ENCODE measurements around the gene SLC6A8.
"Not testable (repeated sequence)": the region's sequence is repeated elsewhere in the genome, so short reads cannot be mapped to it uniquely, and the experiment has no call there.

The SLC6A8 gene

GRCh38 chrX:153693216-153694086 lies 5.7 kb downstream of the SLC6A8 start:
- no peak for DNase-seq (ENCODE audit: low spot score)

- not testable (repeated sequence) for DNase-seq (ENCODE audit: low spot score)
These were observed 6.5 kb downstream of the SLC6A8 start for GRCh38 chrX:153694256-153694655.

- no peak for DNase-seq (ENCODE audit: low spot score)
These were observed 7.1 kb downstream of the SLC6A8 start for GRCh38 chrX:153694687-153695270.

- DNase-seq (ENCODE audit: low spot score): no peak
These were observed 8.4 kb downstream of the SLC6A8 start for GRCh38 chrX:153696100-153696499.

GRCh38 chrX:153696538-153696937 lies 8.8 kb downstream of the SLC6A8 start:
- not testable (repeated sequence) for DNase-seq (ENCODE audit: low spot score)

GRCh38 chrX:153696986-153697722 lies 9.4 kb downstream of the SLC6A8 start:
- not testable (repeated sequence) for DNase-seq (ENCODE audit: low spot score)

- no peak for DNase-seq (ENCODE audit: low spot score)
These were observed 10.5 kb downstream of the SLC6A8 start for GRCh38 chrX:153697924-153698865.

- not testable (repeated sequence) for DNase-seq (ENCODE audit: low spot score)
These were observed 11.6 kb downstream of the SLC6A8 start for GRCh38 chrX:153699210-153699783.

- DNase-seq (ENCODE audit: low spot score): not testable (repeated sequence)
These were observed 12.2 kb downstream of the SLC6A8 start for GRCh38 chrX:153699784-153700371.

- no peak for DNase-seq (ENCODE audit: low spot score)
These were observed 12.7 kb downstream of the SLC6A8 start for GRCh38 chrX:153700376-153700945.

- DNase-seq (ENCODE audit: low spot score): no peak
These were observed 13.2 kb downstream of the SLC6A8 start for GRCh38 chrX:153700967-153701366.

GRCh38 chrX:153701706-153702105 lies 14.0 kb downstream of the SLC6A8 start:
- DNase-seq (ENCODE audit: low spot score): no peak

GRCh38 chrX:153702336-153703035 lies 14.8 kb downstream of the SLC6A8 start:
- no peak for DNase-seq (ENCODE audit: low spot score)

GRCh38 chrX:153703036-153703370 lies 15.3 kb downstream of the SLC6A8 start:
- DNase-seq (ENCODE audit: low spot score): no peak

GRCh38 chrX:153704021-153704526 lies 16.3 kb downstream of the SLC6A8 start:
- no peak for DNase-seq (ENCODE audit: low spot score)

GRCh38 chrX:153704631-153705402 lies 17.1 kb downstream of the SLC6A8 start:
- not testable (repeated sequence) for DNase-seq (ENCODE audit: low spot score)

GRCh38 chrX:153705403-153706060 lies 17.8 kb downstream of the SLC6A8 start:
- DNase-seq (ENCODE audit: low spot score): not testable (repeated sequence)

- no peak for DNase-seq (ENCODE audit: low spot score)
These were observed 19.1 kb downstream of the SLC6A8 start for GRCh38 chrX:153706799-153707198.
